Breast epithelium (tissue), 3 donors: ENCODE data around the gene CASQ1.

Source experiments
- POLR2A ChIP-seq: fragments of 450-650 bp; IDR thresholded peaks from one replicate; pipeline ENCODE4 v1.6.1; 2016; ENCODE audit warnings: antibody characterized with exemption, mild to moderate bottlenecking, moderate library complexity
- POLR2AphosphoS5 ChIP-seq, 3 donors: sonication (generic); formaldehyde crosslinking; IDR thresholded peaks; one replicate each; pipeline ENCODE4 v1.6.1; 2017; ENCODE audit warnings: antibody characterized with exemption in 3 of 3

DNA sequence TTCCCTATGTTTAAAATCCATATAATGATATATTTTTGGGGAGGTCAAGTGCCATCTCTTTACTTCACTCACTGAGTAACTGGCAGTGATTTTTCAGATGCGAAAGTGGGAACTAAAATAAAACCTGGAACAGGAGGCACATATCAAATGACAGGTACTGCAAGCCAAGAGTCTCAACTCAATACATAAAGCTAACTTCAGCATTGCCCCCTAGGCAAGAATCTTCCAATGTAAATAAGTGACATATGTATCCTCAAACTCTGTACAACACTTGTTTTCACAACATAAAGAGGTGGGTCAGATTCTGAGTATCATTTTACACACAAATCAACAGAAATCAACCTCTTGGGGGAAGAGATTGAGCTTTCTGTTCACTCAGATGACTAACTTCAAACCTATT is 53.8 kb downstream of the CASQ1 start:
- TF ChIP-seq POLR2AphosphoS5 (IDR thresholded peaks at IDR 0.05) (no peak), POLR2A (no peak)
